ENCODE measurements around the gene WDR49.

Gene WDR49

DNA sequence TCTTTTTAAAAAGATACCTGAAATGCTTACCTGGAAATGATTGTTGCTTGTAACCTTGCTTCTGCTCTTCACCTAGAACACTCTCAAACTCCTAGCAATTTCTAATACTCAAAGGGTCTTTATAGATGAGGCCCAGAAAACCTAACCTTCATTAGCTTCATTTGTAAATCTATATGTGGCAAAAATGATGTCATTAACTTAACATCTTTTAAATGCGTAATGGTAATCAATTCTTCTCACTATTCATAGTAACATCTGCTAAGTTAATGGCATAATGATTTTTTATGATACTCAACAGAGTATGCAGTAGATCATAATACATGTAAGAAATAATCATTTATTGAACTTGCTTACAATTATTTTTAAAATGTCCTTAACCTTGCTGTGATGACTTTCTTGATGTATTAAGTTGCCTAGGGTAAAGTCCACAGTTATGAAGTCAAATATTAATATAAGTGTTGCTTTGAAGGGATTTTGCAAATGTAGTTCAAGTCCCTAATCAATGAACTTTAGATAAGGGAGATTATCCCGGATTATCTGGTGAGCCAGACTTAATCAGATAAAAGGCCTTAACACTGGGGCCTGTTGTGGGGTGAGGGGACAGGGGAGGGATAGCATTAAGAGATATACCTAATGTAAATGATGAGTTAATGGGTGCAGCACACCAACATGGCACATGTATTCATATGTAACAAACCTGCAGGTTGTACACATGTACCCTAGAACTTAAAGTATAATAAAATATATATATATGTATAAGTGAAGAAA lies 169.8 kb downstream of the WDR49 start:
- no peak for DNase-seq

DNA sequence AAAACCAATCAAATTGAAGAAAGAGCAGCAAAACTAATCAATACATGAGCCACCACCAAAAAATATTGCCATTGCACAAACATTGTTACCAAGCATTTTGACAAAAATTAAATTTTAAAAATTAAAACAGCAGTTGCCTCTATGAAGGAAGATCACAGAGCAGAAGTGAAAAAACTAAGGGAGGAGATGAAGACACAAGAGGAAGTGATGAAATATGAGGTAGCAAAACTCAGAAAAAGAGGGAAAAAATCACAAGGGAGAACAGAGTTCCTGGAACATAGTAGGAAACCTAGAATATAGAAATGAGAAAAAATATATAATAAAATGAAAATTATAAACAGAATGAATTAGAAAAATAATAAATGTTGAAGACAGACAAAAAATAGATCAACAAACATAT lies 172.6 kb downstream of the WDR49 start:
- no peak for DNase-seq

DNA sequence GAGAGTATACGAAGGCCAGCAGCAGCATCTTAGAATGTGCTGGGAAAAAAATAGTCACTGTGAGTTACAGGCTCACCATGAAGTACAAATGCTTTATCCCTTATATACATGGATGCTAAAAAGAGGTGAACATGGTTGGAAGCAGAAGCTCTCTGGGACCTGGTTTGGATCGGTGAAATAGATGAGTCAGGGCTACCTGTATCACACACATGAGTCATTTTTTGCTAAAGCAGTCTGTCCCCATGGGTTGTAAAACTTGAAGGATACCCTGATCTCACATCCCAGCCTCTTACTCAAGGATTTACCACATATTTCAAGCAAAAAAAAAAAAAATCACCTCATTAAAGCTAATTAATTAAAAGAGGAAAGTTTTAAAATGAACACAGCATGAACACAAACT lies 173.0 kb downstream of the WDR49 start:
- DNase-seq = no peak

- DNase-seq = no peak
Measured at GRCh38 chr3:167473863-167474262, 179.9 kb downstream of the WDR49 start, which contains the start of gene SERPINI2. Gene SERPINI2, minus strand, starts transcription at chr3:167474042. Its CDS starts 2,208 bp downstream, at chr3:167471834.

GRCh38 chr3:167469381-167469780 lies 184.4 kb downstream of the WDR49 start:
- no peak for DNase-seq

DNA sequence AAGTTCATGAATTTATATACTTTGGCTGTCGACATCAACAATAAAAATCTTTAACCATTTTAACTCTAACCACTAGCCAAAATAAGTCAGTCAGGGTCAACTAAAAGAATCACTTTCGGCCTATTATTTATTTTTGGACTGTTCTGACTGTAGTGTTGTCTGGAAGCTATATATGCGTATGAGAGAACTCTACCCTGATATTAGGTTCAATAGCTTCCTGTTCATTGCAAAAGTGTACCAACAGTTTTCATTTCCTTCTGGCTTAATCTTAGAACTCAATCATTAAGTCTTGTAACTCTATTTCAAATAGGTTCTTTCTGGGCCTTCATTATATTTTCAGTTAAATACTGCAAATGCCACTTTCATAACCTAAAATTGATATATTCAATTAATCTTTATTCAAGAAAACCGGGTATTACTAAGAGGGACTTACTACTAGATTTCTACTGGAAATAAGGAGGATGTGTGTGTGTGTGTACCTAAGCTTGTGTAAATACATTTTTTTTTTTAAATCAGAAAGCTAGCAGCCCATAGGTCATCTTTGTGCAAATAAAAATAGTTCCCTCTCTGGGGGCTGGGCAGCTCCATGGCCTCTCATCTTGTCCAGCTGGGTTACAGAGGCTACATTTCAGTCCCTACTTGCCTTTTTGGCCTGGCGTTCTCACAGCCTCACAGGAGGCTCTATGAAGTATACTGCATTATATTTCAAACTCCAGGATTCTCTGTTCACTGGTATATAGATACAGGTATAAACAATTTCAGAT lies 185.7 kb downstream of the WDR49 start:
- DNase-seq = no peak

- DNase-seq = no peak
Measured at GRCh38 chr3:167466966-167467365, 186.8 kb downstream of the WDR49 start.

DNA sequence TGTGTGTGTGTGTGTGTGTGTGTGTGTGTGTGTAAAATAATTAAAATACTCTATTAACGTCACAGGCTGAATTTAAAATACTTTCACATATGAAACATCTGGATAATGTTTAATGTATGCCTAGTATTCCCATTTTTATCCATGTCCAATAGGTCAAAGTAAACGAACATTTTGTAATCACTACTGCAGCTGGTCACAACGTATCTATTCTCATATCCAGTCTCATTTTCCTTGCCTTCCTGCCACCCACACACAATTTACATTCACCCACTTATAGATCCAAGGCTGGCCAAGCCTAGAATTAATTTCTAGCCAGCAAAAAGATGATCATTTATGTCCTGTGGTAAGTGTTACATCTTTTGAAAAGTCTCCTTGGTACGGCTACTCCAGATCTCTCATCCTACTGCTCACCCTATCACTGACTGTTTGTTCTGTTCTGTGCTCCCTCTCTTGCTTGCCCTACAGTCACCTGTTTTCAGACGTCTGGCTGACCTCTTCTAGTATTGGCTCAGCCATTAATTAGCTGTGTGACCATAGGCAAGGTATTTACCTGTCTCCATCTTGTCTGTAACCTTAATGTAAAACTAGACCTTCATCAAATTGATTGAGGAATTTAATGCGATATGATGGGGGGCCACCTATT lies 197.5 kb downstream of the WDR49 start:
- no peak for DNase-seq

DNA sequence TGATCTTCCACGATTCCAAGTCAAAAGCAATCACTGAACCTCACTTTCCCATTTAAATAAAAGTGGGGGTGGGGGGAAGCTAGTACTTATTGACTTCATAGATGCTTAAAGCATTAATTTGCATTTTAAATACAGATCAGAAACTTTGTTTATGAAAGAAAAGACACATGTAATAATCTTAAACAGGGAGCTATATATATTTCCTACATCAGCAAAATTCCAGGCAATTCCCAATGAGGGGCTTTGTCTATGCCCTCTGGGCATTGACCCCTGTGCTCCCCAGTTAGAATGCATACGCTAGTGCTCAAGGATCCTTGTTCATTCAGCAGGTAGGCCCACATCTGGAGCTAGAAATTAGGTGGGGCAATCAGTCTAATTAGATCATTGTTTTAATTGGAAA lies 199.9 kb downstream of the WDR49 start:
- no peak for DNase-seq

DNA sequence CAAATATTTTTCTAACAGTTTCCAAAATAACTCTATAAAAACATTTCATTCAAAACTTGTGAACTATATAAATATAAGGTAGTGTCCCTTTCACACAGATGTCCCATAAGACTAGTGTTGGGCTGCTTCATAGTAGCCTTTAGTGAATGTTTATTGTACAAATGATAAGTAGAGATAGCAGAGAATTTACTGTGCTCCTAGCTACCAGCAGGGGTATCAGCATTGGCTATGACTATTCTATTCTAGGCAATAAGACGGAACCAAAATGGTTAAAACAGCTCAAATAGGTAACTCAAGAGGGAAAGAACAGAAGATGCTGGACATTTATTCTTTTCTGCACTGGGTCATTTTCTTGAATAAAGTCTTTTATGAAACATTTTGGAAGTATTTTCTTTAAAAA lies 202.5 kb downstream of the WDR49 start:
- no peak for DNase-seq

DNA sequence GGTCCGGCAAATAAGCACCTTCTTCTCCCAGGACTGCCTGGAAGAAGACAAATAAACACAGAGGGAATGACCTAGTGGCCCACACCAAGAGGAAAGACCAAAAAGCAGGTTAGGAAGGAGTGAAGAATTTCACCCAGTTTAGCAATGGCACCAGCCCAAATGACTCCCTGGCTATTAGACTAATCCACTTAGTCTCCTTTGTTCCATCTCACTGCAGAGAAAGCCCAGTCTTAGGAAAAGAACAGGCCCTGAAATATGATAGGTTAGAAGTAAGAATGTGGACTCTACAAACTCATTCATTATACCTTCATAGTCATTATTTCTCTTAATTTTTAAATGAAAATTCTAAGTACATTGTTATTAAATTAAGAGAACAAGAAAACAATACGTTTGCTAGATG lies 203.1 kb downstream of the WDR49 start:
- DNase-seq = no peak

- no peak for DNase-seq
Measured at GRCh38 chr3:167450195-167450594, 203.5 kb downstream of the WDR49 start.

DNA sequence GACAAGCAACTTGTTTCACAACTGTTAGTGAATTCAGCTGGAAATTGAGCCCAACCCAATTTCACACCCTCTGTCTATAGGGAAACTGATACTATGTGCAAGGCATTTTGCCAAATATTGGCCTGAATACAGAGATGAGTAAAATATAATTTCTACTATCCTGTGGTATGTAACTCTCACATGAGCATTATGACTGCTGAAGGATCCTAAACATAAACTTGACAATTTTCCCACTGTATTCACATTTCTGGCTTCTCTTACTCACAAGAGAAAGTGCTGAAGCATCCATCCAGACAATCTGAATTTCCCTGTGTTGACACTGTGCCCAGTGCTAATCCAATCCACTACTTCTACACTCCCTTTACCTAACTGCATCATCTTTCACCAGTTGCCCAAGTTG lies 208.3 kb downstream of the WDR49 start:
- no peak for DNase-seq

DNA sequence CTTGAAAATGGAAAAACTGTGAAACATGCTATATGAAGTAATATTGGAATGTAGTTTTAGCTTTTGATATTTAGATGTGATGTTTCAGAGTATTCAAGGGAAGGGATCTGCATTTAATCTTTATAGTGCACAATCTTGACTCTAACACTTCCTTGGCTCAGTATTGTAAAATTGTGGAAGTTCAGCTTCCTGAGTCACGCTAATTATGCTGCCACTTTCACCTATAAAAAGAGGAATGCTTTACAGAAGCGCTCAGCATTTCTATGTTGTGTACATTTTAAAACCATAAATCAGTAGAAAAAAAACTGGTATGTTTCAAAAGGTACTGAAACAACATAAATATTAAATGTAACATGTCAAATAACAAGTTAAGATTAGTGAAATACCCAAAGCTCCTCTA lies 212.5 kb downstream of the WDR49 start:
- DNase-seq = no peak

DNA sequence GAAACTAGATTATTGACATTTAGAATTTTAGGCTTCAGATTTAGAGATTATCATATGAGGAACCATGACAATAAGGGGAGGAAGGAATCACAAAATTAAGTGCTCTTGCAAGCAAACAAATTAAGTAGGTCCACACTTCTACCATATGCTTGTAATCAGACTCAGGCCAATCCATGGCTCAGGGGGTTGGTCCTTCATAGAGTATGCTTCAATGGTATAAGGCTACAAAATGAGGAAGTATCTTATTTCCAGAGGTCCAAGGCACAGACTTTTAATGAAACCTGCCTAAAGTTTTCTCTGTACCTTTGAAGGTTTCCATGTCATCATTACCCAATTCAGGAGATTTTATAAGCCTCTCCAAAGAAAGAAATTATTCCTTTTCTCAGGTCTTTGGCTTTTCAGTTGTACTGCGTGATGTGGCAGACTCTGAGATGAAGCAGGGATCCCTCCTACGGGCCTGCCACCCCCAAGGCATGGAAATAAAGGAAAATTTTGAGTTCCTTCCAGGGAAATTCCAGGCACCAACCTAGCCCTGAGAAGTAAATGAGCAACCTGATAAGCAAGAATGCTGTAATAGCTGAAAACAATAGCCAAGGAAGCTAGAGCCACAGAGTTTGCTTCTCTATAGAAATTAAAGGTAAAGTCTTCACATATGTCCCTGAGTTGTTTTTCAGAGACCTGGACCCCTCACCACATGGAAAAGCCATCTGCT lies 216.2 kb downstream of the WDR49 start:
- DNase-seq = no peak
